IPS-15b (cell line): ENCODE results near the gene PCNT.
A peak's percentile ranks its signal among the peaks of the same experiment; 100 is the strongest.

ENCODE experiments used
- H3K27me3 ChIP-seq: one replicate; pipeline ENCODE4 v1.6.1; 2013; ENCODE audit warnings: low read length; ENCODE audit not compliant: control insufficient read depth, insufficient read depth
- H3K36me3 ChIP-seq: one replicate; pipeline ENCODE4 v1.6.1; 2013; ENCODE audit warnings: low read length; ENCODE audit not compliant: control insufficient read depth, insufficient read depth
- H3K4me1 ChIP-seq: one replicate; pipeline ENCODE4 v1.6.1; 2013; ENCODE audit warnings: mild to moderate bottlenecking, low read length; ENCODE audit not compliant: control insufficient read depth, insufficient read depth
- H3K4me3 ChIP-seq: one replicate; pipeline ENCODE4 v1.5.1; 2013; ENCODE audit warnings: low read depth, low read length
- H3K9ac ChIP-seq: one replicate; pipeline ENCODE4 v1.6.1; 2013; ENCODE audit warnings: low read depth, mild to moderate bottlenecking, low read length
- H3K9me3 ChIP-seq: one replicate; pipeline ENCODE4 v1.6.1; 2013; ENCODE audit warnings: mild to moderate bottlenecking, low read length; ENCODE audit not compliant: control insufficient read depth, insufficient read depth

Gene PCNT

DNA sequence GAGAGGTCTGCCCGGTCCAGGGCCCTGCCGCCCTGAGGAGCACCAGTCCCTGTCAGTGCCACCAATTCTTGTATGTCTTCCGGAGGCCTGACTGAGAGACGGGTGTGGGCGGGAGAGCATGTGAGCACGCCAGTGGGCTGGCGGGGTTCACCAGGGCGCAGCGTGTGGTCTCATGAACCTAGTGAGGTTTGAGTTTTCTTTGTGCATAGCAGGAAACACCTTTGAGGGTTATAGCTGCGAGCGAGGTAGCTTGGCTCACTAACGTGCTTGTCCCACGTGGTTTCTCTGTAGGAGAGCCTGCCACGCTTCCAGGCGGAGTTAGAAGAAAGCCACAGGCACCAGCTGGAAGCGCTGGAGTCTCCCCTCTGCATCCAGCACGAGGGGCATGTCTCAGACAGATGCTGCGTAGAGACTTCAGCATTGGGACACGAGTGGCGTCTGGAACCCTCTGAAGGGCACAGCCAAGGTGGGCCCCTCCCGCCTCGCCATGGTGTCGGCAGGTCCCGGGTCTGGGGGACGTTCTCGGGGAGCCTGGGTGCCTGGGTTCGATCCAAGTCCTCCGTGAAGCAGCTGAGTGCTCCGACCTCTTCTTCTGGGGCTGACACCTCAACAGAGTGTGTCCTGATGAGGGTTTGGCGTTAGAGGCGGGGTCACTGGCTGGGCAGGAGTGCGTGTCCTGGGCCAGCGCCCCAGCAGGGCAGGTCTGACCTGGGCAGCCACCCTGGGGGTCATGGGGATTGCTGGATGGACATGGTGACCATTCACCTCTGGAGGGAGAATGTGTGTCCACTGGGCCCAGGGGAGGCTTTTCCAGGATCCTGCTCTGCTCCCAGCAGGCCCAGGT is 31.4 kb downstream of the PCNT start:
- H3K36me3 ChIP-seq: peaks cover 77% of the 10 kb centered on the region
- H3K4me1 ChIP-seq: no peaks in the 10 kb centered on the region
- no peak overlapping the region for H3K4me3 ChIP-seq
- no peaks in the 10 kb centered on the region for H3K9me3 ChIP-seq
- H3K27me3 ChIP-seq: no peaks in the 10 kb centered on the region
- H3K9ac ChIP-seq: no peak overlapping the region

DNA sequence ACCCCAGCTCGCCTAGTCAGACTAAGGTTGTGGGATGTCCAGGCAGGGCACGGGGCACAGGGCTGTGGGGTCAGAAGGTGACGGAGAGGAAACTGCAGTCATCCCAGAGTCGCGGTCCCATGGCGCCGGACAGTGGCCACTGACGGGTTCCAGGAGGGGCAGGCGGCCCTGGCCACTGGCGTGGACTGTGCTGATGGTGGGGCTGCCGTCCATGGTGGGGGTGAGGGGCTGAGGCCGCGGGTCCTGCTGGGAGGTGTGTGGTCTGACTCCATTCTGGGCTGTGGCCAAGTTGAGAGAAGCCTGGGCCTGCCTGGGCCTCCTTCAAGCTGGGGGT is 32.0 kb downstream of the PCNT start:
- no peak overlapping the region for H3K9ac ChIP-seq
- H3K4me1 ChIP-seq: no peaks in the 10 kb centered on the region
- H3K36me3 ChIP-seq: peaks cover 74% of the 10 kb centered on the region

DNA sequence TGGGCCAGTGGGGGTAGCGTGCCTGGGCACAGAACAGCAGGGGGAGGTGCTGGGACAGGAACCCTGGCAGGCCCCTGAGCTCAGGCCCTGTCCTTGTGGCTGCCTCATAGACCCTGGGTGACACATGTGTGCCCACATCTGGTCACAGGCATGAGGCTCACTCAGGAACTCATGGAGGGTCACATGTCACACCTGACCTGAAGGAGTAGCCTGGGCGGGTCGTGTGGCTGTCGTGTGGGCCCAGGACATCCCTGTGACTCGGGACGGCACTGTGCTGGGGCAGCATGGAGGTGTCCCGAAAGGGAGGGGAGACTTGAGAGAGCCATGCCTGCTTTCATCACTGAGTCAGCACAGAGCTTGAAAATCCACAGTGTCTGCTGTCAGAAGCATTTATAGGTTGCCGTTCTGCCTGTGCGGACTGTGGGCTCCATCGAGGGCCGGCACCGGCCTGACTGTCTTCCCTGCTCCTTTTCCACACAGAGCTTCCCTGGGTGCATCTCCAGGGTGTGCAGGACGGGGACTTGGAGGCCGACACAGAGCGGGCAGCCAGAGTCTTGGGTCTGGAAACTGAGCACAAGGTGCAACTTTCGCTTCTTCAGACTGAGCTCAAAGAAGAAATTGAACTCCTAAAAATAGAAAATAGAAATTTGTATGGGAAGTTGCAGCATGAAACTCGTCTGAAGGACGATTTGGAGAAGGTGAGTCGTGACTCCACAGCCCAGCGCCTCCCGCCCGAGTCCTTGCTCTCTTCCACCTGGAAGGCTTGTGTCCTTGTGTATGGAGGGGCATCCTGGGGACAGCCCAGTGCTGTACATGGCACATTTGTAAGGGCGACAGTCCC is 32.8 kb downstream of the PCNT start:
- Histone ChIP-seq H3K27me3 (no peaks in the 10 kb centered on the region), H3K9me3 (no peaks in the 10 kb centered on the region), H3K4me3 (no peak overlapping the region), H3K36me3 (peaks cover 67% of the 10 kb centered on the region), H3K9ac (no peak overlapping the region), H3K4me1 (no peaks in the 10 kb centered on the region)

More for the DNA sequence above, 32.0 kb downstream of the PCNT start:
- no peaks in the 10 kb centered on the region for H3K9me3 ChIP-seq
- no peaks in the 10 kb centered on the region for H3K27me3 ChIP-seq
- no peak overlapping the region for H3K4me3 ChIP-seq

DNA sequence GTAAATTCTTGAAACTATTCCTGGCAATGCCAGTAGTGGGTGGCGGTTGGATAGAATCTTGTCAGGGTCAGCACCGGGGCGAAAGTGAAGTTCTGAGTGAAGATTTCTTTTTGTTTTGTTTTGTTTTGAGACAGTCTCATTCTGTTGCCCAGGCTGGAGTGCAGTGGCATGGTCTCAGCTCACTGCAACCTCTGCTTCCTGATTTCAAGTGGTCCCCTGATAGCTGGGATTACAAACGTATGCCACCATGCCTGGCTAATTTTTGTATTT is 33.3 kb downstream of the PCNT start:
- Histone ChIP-seq H3K4me3 (no peak overlapping the region), H3K9me3 (no peaks in the 10 kb centered on the region), H3K9ac (no peak overlapping the region), H3K36me3 (peaks cover 62% of the 10 kb centered on the region), H3K4me1 (no peaks in the 10 kb centered on the region), H3K27me3 (no peaks in the 10 kb centered on the region)

DNA sequence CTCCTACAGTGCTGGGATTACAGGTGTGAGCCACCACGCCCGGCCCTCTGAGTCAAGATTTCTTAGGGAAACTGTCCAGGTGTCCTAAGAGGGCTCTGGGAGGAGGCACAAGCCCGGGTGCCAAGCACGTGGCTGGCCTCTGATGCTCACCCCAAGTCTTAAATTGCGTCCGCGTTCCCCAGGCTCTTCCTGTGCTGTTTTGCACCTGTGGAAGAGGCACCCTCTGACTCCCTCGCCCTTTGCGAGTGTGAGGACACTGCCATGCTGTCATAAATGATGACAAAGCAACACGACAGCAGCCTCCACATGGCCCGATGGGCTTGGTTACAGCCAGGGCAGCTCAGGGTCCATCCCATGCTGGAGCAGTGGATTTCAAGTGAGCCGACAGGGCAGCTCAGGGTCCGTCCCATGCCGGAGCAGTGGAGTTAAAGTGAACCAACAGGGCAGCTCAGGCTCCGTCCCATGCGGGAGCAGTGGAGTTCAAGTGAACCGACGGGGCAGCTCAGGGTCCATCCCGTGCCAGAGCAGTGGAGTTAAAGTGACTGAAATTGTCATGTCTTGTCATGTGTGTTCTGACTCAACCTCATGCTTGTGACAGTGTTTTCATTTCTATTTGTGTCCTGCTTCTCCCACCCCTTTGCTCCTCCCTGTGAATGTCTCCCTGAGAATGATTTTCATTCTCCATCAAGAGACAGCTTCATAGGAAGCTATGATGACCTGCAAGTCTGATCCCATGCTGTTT is 33.9 kb downstream of the PCNT start:
- Histone ChIP-seq H3K4me3 (no peak overlapping the region), H3K9ac (no peak overlapping the region), H3K4me1 (no peaks in the 10 kb centered on the region), H3K36me3 (peaks cover 56% of the 10 kb centered on the region), H3K27me3 (no peaks in the 10 kb centered on the region), H3K9me3 (no peaks in the 10 kb centered on the region)

DNA sequence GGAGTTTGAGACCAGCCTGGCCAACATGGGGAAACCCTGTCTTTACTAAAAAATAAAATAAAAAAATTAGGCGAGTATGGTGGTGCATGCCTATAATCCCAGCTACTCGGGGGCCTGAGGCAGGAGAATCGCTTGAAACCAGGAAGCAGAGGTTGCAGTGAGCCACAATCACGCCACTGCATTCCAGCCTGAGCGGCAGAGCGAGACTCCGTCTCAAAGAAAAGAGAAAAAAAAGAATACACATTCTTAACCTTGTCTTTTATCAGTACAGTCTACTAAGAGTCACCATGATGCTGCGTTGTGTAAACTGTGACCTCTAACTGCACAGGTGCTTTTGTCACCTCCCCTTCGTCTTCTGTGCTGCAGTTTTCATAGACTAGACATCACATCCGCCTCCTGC is 37.2 kb downstream of the PCNT start:
- no peaks in the 10 kb centered on the region for H3K4me1 ChIP-seq
- no peak overlapping the region for H3K9ac ChIP-seq
- peaks cover 48% of the 10 kb centered on the region for H3K36me3 ChIP-seq
- no peaks in the 10 kb centered on the region for H3K27me3 ChIP-seq
- H3K4me3 ChIP-seq: no peak overlapping the region
- H3K9me3 ChIP-seq: no peaks in the 10 kb centered on the region

DNA sequence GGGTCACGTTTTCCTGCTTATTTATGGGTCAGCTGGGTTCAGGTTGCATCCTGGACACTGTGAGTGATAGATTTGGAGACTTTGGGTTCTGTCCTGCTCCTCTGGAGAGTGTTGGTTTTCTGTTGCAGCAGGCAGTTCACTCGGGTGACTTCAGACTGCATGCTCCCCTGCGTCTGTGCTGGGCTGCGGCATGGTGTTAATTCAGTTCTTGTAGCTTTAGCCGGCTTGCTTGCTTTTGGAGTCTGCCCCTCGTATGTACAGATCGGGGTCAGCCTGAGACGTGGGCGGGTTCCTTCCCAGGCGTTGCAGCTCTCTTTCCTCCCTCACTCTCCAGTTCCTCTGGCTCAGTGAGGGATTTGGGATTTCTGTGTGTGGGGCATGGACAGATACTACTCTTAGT is 38.0 kb downstream of the PCNT start:
- Histone ChIP-seq H3K4me3 (no peak overlapping the region), H3K4me1 (no peaks in the 10 kb centered on the region), H3K36me3 (peaks cover 45% of the 10 kb centered on the region), H3K9ac (no peak overlapping the region), H3K9me3 (no peaks in the 10 kb centered on the region), H3K27me3 (no peaks in the 10 kb centered on the region)

DNA sequence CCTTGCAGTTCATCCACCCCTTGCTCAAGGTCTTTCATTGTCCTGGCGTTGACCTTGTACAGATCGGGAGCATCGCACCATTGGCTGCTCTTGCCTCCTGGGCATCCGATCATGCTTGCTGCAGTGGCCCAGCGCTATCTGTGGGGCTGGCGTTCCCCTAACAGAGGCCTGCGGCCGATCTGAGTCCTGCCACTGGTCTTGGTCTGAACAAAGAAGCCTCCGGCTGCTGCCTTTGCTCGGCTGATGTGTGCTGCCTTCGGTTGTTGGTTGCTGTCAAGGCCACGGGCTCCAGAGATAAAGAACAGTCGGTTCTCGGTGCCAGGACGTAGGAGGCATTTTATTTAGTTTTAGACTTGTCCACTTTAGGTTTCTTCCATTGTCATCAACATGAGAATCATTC is 39.0 kb downstream of the PCNT start:
- Histone ChIP-seq H3K4me3 (no peak overlapping the region), H3K4me1 (no peaks in the 10 kb centered on the region), H3K9ac (peak overlapping the region; percentile 5), H3K9me3 (no peaks in the 10 kb centered on the region), H3K36me3 (peaks cover 35% of the 10 kb centered on the region), H3K27me3 (no peaks in the 10 kb centered on the region)

DNA sequence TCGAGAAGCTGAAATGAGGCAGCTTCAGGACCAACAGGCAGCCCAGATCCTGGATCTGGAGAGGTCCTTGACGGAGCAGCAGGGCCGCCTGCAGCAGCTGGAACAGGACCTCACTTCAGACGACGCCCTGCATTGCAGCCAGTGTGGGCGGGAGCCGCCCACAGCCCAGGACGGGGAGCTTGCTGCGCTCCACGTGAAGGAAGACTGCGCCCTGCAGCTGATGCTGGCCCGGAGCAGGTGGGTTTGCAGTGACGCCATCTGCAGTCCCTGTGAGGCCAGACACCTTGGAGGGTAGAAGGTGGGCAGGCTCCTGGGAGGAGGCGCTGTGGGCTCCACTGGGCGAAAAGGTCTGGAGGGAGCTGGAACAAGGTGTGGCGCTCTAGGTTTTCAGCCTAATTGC is 39.7 kb downstream of the PCNT start:
- no peaks in the 10 kb centered on the region for H3K4me1 ChIP-seq
- H3K36me3 ChIP-seq: peaks cover 31% of the 10 kb centered on the region
- no peak overlapping the region for H3K4me3 ChIP-seq
- H3K9me3 ChIP-seq: no peaks in the 10 kb centered on the region
- H3K27me3 ChIP-seq: no peaks in the 10 kb centered on the region
- H3K9ac ChIP-seq: no peak overlapping the region

DNA sequence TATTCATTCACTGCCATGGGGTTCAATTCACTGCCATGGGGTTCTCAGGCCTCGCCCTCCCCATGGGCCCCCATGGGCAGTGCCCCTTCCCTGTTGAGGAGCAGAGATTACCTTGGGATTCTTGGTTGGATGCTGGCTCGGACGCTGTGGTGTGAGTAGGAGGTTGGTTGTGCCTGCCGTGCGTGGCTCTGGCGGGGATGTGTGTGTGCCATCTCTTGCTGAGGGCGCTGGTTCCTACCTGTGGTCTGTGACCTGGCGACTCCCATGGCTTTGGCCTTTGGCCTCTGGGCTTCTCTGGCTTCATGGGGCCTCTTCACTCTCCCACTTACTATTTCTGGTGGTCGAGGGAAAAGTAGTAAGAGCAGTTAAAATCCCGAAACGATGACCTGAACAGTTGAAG is 42.1 kb downstream of the PCNT start:
- H3K9me3 ChIP-seq: no peaks in the 10 kb centered on the region
- H3K36me3 ChIP-seq: peaks cover 44% of the 10 kb centered on the region
- no peak overlapping the region for H3K4me3 ChIP-seq
- no peak overlapping the region for H3K9ac ChIP-seq
- H3K27me3 ChIP-seq: no peaks in the 10 kb centered on the region
- H3K4me1 ChIP-seq: no peaks in the 10 kb centered on the region

DNA sequence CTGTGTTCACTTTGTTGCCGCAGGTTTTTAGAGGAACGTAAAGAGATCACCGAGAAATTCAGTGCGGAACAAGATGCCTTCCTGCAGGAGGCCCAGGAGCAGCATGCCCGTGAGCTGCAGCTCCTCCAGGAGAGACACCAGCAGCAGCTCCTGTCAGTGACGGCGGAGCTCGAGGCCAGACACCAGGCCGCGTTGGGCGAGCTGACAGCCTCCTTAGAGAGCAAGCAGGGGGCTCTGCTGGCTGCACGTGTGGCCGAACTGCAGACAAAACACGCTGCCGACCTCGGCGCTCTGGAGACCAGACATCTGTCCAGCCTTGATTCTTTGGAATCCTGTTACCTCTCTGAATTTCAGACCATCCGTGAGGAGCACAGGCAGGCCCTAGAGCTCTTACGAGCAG is 42.6 kb downstream of the PCNT start:
- H3K4me1 ChIP-seq: no peaks in the 10 kb centered on the region
- H3K27me3 ChIP-seq: no peaks in the 10 kb centered on the region
- H3K9me3 ChIP-seq: no peaks in the 10 kb centered on the region
- H3K36me3 ChIP-seq: peaks cover 45% of the 10 kb centered on the region
- H3K4me3 ChIP-seq: no peak overlapping the region
- H3K9ac ChIP-seq: no peak overlapping the region
